Measurements from ENCODE around the gene CERK. TPM values are rescaled to one million over a fixed set of nuclear protein-coding genes. Genes with fewer than 3 reads are reported as not detected.

Gene CERK
- total and polyA plus RNA-seq, 9 of the 15 experiments (the other 6 are each of a cell fraction or from before 2014, with no cell fraction given), result 1.1 to 14.9 (median 8.7) TPM

DNA sequence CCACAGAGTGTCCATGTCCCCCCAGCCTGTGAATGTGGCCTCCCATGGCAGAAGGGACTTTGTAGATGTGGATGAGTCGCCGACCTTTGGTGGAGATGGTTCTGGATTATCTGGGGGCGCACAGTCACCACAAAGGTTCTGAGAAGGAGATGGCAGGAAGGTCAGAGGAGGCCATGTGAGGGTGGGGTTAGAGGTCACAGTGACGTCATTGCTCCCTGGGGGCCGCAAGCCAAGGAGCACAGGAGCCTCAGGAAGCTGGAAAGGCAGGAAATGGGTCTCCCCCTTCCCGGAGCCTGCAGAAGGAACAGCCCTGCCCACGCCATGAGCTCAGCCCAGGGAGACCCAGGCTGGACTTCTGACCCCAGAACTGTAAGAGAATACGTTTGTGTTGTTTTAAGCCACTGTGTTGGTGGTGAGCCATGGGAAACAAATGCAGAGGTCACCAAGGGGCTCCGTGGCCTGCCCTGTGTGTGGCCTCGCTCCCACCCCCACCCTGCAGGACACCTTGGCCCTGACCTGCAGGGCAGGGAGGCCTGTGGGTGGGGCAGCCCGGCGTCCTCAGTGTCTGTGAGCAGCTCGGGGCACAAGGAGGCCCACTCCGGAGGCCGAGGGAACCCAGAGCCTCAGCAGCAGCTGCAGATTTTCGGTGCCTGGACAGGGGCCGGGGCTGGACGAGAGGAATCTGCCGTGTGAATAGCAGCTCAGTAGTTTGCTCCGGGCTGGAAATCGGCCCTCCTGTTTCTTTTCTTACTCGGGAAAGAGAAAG lies 85.8 kb downstream of the CERK start (continued):
- TF ChIP-seq MAFG (tag; conservative IDR thresholded peaks at IDR 0.05) (no peak), SMARCA5 (IDR thresholded peaks at IDR 0.05) (no peak), MEIS2 (IDR thresholded peaks at IDR 0.05; ENCODE audit: partially characterized antibody) (no peak), CTBP1 (IDR thresholded peaks at IDR 0.05; ENCODE audit: borderline replicate concordance) (no peak), POLR2AphosphoS5 (IDR thresholded peaks at IDR 0.05; ENCODE audit: control insufficient read depth, insufficient read depth, low read depth, low read length) (no peak), CBX1 (IDR thresholded peaks at IDR 0.05; ENCODE audit: low read depth) (no peak), ZNF584 (CRISPR knock-in tag; IDR thresholded peaks at IDR 0.05; ENCODE audit: low read depth) (0 out of 2 replicates have a peak, but pooled peaks have one; percentile 66), FOXJ3 (CRISPR knock-in tag; IDR thresholded peaks at IDR 0.05) (no peak), PHB (CRISPR knock-in tag; IDR thresholded peaks at IDR 0.05) (no peak), PCBP1 (IDR thresholded peaks at IDR 0.05; ENCODE audit: low read depth, low read length, poor library complexity, severe bottlenecking) (no peak), NR2C1 (IDR thresholded peaks at IDR 0.05) (peak; percentile 94), NR2C1 (tag; IDR thresholded peaks at IDR 0.05) (peak; percentile 96), RBFOX2 (IDR thresholded peaks at IDR 0.05; ENCODE audit: low read depth, low read length) (no peak), RNF2 (IDR thresholded peaks at IDR 0.05) (no peak), FUS (optimal IDR thresholded peaks at IDR 0.05; ENCODE audit: low read depth, low read length) (no peak)
- TF ChIP-seq, protein P1, sequence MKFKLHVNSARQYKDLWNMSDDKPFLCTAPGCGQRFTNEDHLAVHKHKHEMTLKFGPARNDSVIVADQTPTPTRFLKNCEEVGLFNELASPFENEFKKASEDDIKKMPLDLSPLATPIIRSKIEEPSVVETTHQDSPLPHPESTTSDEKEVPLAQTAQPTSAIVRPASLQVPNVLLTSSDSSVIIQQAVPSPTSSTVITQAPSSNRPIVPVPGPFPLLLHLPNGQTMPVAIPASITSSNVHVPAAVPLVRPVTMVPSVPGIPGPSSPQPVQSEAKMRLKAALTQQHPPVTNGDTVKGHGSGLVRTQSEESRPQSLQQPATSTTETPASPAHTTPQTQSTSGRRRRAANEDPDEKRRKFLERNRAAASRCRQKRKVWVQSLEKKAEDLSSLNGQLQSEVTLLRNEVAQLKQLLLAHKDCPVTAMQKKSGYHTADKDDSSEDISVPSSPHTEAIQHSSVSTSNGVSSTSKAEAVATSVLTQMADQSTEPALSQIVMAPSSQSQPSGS (CRISPR knock-in tag; IDR thresholded peaks at IDR 0.05), result peak; percentile 86; the same call in 1 of the 2 replicates
- TF ChIP-seq, protein P2, sequence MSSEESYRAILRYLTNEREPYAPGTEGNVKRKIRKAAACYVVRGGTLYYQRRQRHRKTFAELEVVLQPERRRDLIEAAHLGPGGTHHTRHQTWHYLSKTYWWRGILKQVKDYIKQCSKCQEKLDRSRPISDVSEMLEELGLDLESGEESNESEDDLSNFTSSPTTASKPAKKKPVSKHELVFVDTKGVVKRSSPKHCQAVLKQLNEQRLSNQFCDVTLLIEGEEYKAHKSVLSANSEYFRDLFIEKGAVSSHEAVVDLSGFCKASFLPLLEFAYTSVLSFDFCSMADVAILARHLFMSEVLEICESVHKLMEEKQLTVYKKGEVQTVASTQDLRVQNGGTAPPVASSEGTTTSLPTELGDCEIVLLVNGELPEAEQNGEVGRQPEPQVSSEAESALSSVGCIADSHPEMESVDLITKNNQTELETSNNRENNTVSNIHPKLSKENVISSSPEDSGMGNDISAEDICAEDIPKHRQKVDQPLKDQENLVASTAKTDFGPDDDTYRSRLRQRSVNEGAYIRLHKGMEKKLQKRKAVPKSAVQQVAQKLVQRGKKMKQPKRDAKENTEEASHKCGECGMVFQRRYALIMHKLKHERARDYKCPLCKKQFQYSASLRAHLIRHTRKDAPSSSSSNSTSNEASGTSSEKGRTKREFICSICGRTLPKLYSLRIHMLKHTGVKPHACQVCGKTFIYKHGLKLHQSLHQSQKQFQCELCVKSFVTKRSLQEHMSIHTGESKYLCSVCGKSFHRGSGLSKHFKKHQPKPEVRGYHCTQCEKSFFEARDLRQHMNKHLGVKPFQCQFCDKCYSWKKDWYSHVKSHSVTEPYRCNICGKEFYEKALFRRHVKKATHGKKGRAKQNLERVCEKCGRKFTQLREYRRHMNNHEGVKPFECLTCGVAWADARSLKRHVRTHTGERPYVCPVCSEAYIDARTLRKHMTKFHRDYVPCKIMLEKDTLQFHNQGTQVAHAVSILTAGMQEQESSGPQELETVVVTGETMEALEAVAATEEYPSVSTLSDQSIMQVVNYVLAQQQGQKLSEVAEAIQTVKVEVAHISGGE (CRISPR knock-in tag; IDR thresholded peaks at IDR 0.05), result 0 out of 6 replicates have a peak, but pooled peaks of 1 of the 3 experiments have one; percentile 4
- TF ChIP-seq, protein P3, sequence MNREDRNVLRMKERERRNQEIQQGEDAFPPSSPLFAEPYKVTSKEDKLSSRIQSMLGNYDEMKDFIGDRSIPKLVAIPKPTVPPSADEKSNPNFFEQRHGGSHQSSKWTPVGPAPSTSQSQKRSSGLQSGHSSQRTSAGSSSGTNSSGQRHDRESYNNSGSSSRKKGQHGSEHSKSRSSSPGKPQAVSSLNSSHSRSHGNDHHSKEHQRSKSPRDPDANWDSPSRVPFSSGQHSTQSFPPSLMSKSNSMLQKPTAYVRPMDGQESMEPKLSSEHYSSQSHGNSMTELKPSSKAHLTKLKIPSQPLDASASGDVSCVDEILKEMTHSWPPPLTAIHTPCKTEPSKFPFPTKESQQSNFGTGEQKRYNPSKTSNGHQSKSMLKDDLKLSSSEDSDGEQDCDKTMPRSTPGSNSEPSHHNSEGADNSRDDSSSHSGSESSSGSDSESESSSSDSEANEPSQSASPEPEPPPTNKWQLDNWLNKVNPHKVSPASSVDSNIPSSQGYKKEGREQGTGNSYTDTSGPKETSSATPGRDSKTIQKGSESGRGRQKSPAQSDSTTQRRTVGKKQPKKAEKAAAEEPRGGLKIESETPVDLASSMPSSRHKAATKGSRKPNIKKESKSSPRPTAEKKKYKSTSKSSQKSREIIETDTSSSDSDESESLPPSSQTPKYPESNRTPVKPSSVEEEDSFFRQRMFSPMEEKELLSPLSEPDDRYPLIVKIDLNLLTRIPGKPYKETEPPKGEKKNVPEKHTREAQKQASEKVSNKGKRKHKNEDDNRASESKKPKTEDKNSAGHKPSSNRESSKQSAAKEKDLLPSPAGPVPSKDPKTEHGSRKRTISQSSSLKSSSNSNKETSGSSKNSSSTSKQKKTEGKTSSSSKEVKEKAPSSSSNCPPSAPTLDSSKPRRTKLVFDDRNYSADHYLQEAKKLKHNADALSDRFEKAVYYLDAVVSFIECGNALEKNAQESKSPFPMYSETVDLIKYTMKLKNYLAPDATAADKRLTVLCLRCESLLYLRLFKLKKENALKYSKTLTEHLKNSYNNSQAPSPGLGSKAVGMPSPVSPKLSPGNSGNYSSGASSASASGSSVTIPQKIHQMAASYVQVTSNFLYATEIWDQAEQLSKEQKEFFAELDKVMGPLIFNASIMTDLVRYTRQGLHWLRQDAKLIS (CRISPR knock-in tag; IDR thresholded peaks at IDR 0.05), result no peak
